GM12878 (cell line): ENCODE results near the gene ABL2. TPM values are rescaled to one million over a fixed set of nuclear protein-coding genes. Genes with fewer than 3 reads are reported as not detected.

Experiments used
- ATAC-seq: fragments of 200-7000 bp; cut with Tn5 transposase; 3 replicates; pipeline ENCODE4 v1.9.1; 2020; ENCODE audit warnings: mild to moderate bottlenecking, moderate library complexity
- BruUV-seq: library from RNA; stranded (reverse); fragments of 400-500 nt; replicated peaks from 2 replicates; lab custom pipeline; 2021; lab: Mats Ljungman, UMichigan
- CTCF ChIA-PET: fragments of 300-600 bp; sonication (Branson Sonifier 250); formaldehyde crosslinking; extraction: SDS; loops from one replicate; lab custom pipeline; 2021; ENCODE audit warnings: inconsistent platforms; lab: Yijun Ruan, JAX
- POLR2A ChIA-PET: fragments of 350-600 bp; formaldehyde crosslinking; extraction: SDS; loops from one replicate; lab custom pipeline; 2021; ENCODE audit warnings: inconsistent platforms; lab: Charles Lee
- RAD21 ChIA-PET: fragments of 300-600 bp; sonication (Branson Sonifier 250); formaldehyde crosslinking; loops from one replicate; lab custom pipeline; 2023; ENCODE audit warnings: antibody characterized with exemption; ENCODE audit not compliant: unreplicated experiment; lab: Charles Lee
- SMC1A ChIA-PET: fragments of 300-600 bp; sonication (Branson Sonifier 250); formaldehyde crosslinking; loops from one replicate; lab custom pipeline; 2023; ENCODE audit not compliant: unreplicated experiment, uncharacterized antibody; lab: Charles Lee
- DNase-seq: peaks from one replicate; pipeline ENCODE4 v3.0.0-alpha.2; 2011; ENCODE audit warnings: low read depth, low spot score
- FAIRE-seq: peaks from 3 replicates; lab custom pipeline; 2011; peaks lifted over from hg19 to GRCh38; lab: Jason Lieb, UNC
- H2AFZ ChIP-seq: 2 replicates; pipeline ENCODE4 v1.6.0; 2011; ENCODE audit warnings: low read depth, low read length, control low read depth; ENCODE audit not compliant: control insufficient read depth
- H3K27ac ChIP-seq: 2 replicates; pipeline ENCODE4 v1.5.1; 2011; ENCODE audit warnings: control low read depth; ENCODE audit not compliant: control insufficient read depth, insufficient read depth
- H3K27me3 ChIP-seq, 2 experiments: replicated peaks in 1 of 2; 2 replicates each; pipeline versions ENCODE4 v1.6.0 to v1.6.1; 2011; ENCODE audit warnings: low read length in 1 of 2; ENCODE audit not compliant: control insufficient read depth in 2 of 2, insufficient read depth in 2 of 2
- H3K36me3 ChIP-seq, 2 experiments: 2 replicates each; pipeline ENCODE4 v1.5.1; 2011; ENCODE audit warnings: low read length in 1 of 2; ENCODE audit not compliant: control insufficient read depth in 2 of 2, insufficient read depth in 2 of 2
- H3K4me1 ChIP-seq: 2 replicates; pipeline ENCODE4 v1.6.1; 2011; ENCODE audit warnings: mild to moderate bottlenecking, low read length, moderate library complexity, mixed read lengths; ENCODE audit not compliant: control insufficient read depth, insufficient read depth
- H3K4me2 ChIP-seq: 2 replicates; pipeline ENCODE4 v1.6.0; 2011; ENCODE audit warnings: control low read depth; ENCODE audit not compliant: control insufficient read depth, insufficient read depth
- H3K4me3 ChIP-seq: fragments of 200-600 bp; sonication (generic); 2 replicates; pipeline ENCODE4 v1.5.1; 2016
- H3K79me2 ChIP-seq: 2 replicates; pipeline ENCODE4 v1.6.0; 2011; ENCODE audit warnings: low read length; ENCODE audit not compliant: control insufficient read depth, insufficient read depth
- H3K9ac ChIP-seq: 2 replicates; pipeline ENCODE4 v1.8.0; 2011; ENCODE audit warnings: low read length, control low read depth, mixed read lengths; ENCODE audit not compliant: control insufficient read depth, insufficient read depth
- H3K9me3 ChIP-seq: replicated peaks from 3 replicates; pipeline ENCODE4 v1.5.1; 2011; ENCODE audit warnings: mild to moderate bottlenecking, low read length; ENCODE audit not compliant: control insufficient read depth, insufficient read depth
- H4K20me1 ChIP-seq: 2 replicates; pipeline ENCODE4 v1.6.0; 2011; ENCODE audit not compliant: control insufficient read depth, insufficient read depth
- BCL11A ChIP-seq: IDR thresholded peaks from 2 replicates; pipeline ENCODE4 v1.6.1; 2011; ENCODE audit warnings: low read depth, low read length
- HCFC1 ChIP-seq: fragments of 150-350 bp; IDR thresholded peaks from 2 replicates; pipeline ENCODE4 v1.6.1; 2014; ENCODE audit warnings: low read length
- JUND ChIP-seq: IDR thresholded peaks from 2 replicates; pipeline ENCODE4 v1.6.1; 2012; ENCODE audit warnings: low read depth, mild to moderate bottlenecking, low read length, improper control_type of control experiment, moderate library complexity
- MEF2A ChIP-seq: IDR thresholded peaks from 2 replicates; pipeline ENCODE4 v1.6.1; 2011; ENCODE audit warnings: low read depth, mild to moderate bottlenecking, low read length, moderate library complexity; ENCODE audit not compliant: insufficient read depth
- NR2F1 ChIP-seq: fragments of 450-650 bp; conservative IDR thresholded peaks from 2 replicates; pipeline ENCODE4 v1.6.1; 2017; ENCODE audit warnings: mild to moderate bottlenecking
- RAD51 ChIP-seq: fragments of 450-650 bp; IDR thresholded peaks from 2 replicates; pipeline ENCODE4 v1.6.1; 2016; ENCODE audit warnings: moderate library complexity, mild to moderate bottlenecking, inconsistent platforms
- SPI1 ChIP-seq: IDR thresholded peaks from 2 replicates; pipeline ENCODE4 v1.6.1; 2011; ENCODE audit warnings: low read depth, mild to moderate bottlenecking, low read length, moderate library complexity, borderline replicate concordance; ENCODE audit not compliant: insufficient read depth
- ZNF24 ChIP-seq: fragments of 450-650 bp; IDR thresholded peaks from 2 replicates; pipeline ENCODE4 v1.6.1; 2017; ENCODE audit warnings: antibody characterized with exemption, mild to moderate bottlenecking
- ZNF687 ChIP-seq: fragments of 450-650 bp; IDR thresholded peaks from 2 replicates; pipeline ENCODE4 v1.6.1; 2017; ENCODE audit warnings: mild to moderate bottlenecking, moderate library complexity
- WGBS: methylation state at CpG from one replicate; pipeline ENCODE4 v1.1.6; 2016; ENCODE audit warnings: low lambda C conversion rate; ENCODE audit not compliant: insufficient replicate concordance, insufficient coverage; ENCODE audit errors: missing lambda C conversion rate; 5-methylcytosine and 5-hydroxymethylcytosine counted together
- in situ Hi-C: fragments of 300-500 bp; cut with MboI; formaldehyde crosslinking; loops from 9 replicates; pipeline ENCODE4 v1.14.3; 2018; ENCODE audit warnings: mixed read lengths
- intact Hi-C: fragments of 100-400 bp; cut with micrococcal nuclease; formaldehyde crosslinking; loops from one replicate; pipeline ENCODE4 v1.14.2; 2022; ENCODE audit not compliant: unreplicated experiment
- polyA plus RNA-seq, 11 experiments: library from polyadenylated mRNA; depleted of rRNA in 4 of 11; unstranded in 6 of 11; stranded (reverse) in 5 of 11; fragments of >200 nt; fragmentation: Nextera tagmentation in 4 of 11; fragmentation: Illumina TruSeq in 1 of 11; extraction: Ambion mirVana in 4 of 11; extraction: Trizol in 1 of 11; gene quantifications; 1 replicate in 1 of 11; 2 replicates in 10 of 11; pipeline versions ENCODE4 v1.2.1 to v1.2.3, GENCODE V29; 2011 to 2016; ENCODE audit warnings: inconsistent platforms in 2 of 11, missing spikeins in 2 of 11, low read depth in 1 of 11
- total RNA-seq, 4 experiments: library from RNA; depleted of rRNA in 3 of 4; stranded (reverse); fragments of >200 nt in 3 of 4; fragmentation: Illumina TruSeq in 1 of 4; extraction: Trizol in 1 of 4; gene quantifications; 2 replicates each; pipeline versions ENCODE4 v1.2.1 to v1.2.3, GENCODE V29; 2013 to 2021
- TF ChIP-seq, protein P1 (sequence below): IDR thresholded peaks from 2 replicates; pipeline ENCODE4 v1.6.1; 2012; ENCODE audit warnings: improper control_type of control experiment, low read depth, low read length; ENCODE audit not compliant: insufficient replicate concordance
- TF ChIP-seq, protein P2 (sequence below): fragments of 450-650 bp; IDR thresholded peaks from 2 replicates; pipeline ENCODE4 v1.6.1; 2017; ENCODE audit warnings: borderline replicate concordance

Gene ABL2
- total and polyA plus RNA-seq, 10 of the 15 experiments (the other 5 are each of a cell fraction or from before 2014, with no cell fraction given): 0.57 to 9.4 (median 3.6) TPM

DNA sequence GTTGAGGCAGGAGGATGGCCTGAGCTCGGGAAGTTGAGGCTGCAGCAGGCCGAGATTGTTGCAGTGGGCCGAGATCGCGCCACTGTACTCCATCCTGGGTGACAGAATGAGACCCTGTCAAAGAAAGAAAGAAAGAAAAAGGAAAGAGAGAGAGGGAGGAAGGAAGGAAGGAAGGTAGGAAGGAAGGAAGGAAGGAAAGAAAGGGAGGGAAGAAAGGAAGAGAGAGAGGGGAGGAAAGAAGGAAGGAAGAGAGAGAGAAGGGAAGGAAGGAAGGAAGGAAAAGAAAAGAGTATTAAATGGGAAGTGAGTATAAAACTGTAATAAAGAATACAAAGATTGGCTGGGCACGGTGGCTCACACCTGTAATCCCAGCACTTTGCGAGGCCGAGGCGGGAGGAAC is 18.4 kb upstream of the ABL2 start:
- H4K20me1 ChIP-seq: no peaks in the 10 kb centered on the region
- no peak overlapping the region for H3K27ac ChIP-seq
- CTCF ChIA-PET: interaction anchor here (1.5 kb wide), 1 partner anchor 122 kb away, joined by 4 read pairs; no protein-coding TSS in a partner anchor
- H3K4me1 ChIP-seq: no peaks in the 10 kb centered on the region
- H3K9ac ChIP-seq: no peak overlapping the region
- ATAC-seq (no peak), DNase-seq (no peak), FAIRE-seq (no peak)
- no peaks in the 10 kb centered on the region for H3K36me3 ChIP-seq
- H3K79me2 ChIP-seq: no peaks in the 10 kb centered on the region
- in situ Hi-C loops (no loop called here), intact Hi-C loops (no loop called here)
- SMC1A ChIA-PET: interaction anchor here (0.6 to 3.5 kb wide), 3 partner anchors 14 to 132 kb away, joined by 3 to 11 read pairs (median 3); no protein-coding TSS in a partner anchor
- H3K27me3 ChIP-seq: no peaks in the 10 kb centered on the region
- H3K4me2 ChIP-seq: no peak overlapping the region
- H3K9me3 ChIP-seq: no peaks in the 10 kb centered on the region
- RAD21 ChIA-PET: interaction anchor here (1.8 to 2.2 kb wide), 2 partner anchors 46 to 127 kb away, joined by 5 to 6 read pairs; partner anchors contain the start of gene SOAT1
- H2AFZ ChIP-seq: no peak overlapping the region
- no TSS peak for BruUV-seq
- H3K4me3 ChIP-seq: no peak overlapping the region
- WGBS: 67% methylated on average over 9 of the region's 9 CpGs
- POLR2A ChIA-PET: interaction anchor here (0.6 to 1.3 kb wide), 2 partner anchors 9 to 14 kb away, joined by 4 read pairs; no protein-coding TSS in a partner anchor
- TF ChIP-seq, protein P1, sequence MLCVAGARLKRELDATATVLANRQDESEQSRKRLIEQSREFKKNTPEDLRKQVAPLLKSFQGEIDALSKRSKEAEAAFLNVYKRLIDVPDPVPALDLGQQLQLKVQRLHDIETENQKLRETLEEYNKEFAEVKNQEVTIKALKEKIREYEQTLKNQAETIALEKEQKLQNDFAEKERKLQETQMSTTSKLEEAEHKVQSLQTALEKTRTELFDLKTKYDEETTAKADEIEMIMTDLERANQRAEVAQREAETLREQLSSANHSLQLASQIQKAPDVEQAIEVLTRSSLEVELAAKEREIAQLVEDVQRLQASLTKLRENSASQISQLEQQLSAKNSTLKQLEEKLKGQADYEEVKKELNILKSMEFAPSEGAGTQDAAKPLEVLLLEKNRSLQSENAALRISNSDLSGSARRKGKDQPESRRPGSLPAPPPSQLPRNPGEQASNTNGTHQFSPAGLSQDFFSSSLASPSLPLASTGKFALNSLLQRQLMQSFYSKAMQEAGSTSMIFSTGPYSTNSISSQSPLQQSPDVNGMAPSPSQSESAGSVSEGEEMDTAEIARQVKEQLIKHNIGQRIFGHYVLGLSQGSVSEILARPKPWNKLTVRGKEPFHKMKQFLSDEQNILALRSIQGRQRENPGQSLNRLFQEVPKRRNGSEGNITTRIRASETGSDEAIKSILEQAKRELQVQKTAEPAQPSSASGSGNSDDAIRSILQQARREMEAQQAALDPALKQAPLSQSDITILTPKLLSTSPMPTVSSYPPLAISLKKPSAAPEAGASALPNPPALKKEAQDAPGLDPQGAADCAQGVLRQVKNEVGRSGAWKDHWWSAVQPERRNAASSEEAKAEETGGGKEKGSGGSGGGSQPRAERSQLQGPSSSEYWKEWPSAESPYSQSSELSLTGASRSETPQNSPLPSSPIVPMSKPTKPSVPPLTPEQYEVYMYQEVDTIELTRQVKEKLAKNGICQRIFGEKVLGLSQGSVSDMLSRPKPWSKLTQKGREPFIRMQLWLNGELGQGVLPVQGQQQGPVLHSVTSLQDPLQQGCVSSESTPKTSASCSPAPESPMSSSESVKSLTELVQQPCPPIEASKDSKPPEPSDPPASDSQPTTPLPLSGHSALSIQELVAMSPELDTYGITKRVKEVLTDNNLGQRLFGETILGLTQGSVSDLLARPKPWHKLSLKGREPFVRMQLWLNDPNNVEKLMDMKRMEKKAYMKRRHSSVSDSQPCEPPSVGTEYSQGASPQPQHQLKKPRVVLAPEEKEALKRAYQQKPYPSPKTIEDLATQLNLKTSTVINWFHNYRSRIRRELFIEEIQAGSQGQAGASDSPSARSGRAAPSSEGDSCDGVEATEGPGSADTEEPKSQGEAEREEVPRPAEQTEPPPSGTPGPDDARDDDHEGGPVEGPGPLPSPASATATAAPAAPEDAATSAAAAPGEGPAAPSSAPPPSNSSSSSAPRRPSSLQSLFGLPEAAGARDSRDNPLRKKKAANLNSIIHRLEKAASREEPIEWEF: no peak
- TF ChIP-seq JUND: no peak
- no peak for TF ChIP-seq NR2F1
- TF ChIP-seq HCFC1: no peak
- no peak for TF ChIP-seq RAD51
- TF ChIP-seq, protein P2, sequence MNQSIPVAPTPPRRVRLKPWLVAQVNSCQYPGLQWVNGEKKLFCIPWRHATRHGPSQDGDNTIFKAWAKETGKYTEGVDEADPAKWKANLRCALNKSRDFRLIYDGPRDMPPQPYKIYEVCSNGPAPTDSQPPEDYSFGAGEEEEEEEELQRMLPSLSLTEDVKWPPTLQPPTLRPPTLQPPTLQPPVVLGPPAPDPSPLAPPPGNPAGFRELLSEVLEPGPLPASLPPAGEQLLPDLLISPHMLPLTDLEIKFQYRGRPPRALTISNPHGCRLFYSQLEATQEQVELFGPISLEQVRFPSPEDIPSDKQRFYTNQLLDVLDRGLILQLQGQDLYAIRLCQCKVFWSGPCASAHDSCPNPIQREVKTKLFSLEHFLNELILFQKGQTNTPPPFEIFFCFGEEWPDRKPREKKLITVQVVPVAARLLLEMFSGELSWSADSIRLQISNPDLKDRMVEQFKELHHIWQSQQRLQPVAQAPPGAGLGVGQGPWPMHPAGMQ: no peak
- TF ChIP-seq MEF2A: no peak
- TF ChIP-seq SPI1: no peak
- TF ChIP-seq ZNF24: no peak
- no peak for TF ChIP-seq ZNF687
- no peak for TF ChIP-seq BCL11A
